Psoas muscle (tissue), 8 donors: Measurements from ENCODE around the gene GSG1. TPM values are rescaled to one million over a fixed set of nuclear protein-coding genes. Genes with fewer than 3 reads are reported as not detected.

Experiments used
- ATAC-seq, 4 donors: fragments of 200-7000 bp; cut with Tn5 transposase; one replicate each; pipeline ENCODE4 v1.9.1; 2020; ENCODE audit warnings: moderate library complexity in 3 of 4, mild to moderate bottlenecking in 2 of 4
- DNase-seq, 2 donors: peaks; one replicate each; pipeline ENCODE4 v3.0.0-alpha.2; 2020
- H3K27ac ChIP-seq: fragments of 200-600 bp; one replicate; pipeline ENCODE4 v1.8.0; 2022
- H3K27me3 ChIP-seq, 3 donors: fragments of 200-600 bp in 1 of 3; one replicate each; pipeline versions ENCODE4 v1.6.1 to v1.8.0; 2013 to 2022; ENCODE audit warnings: low read length in 2 of 3, mild to moderate bottlenecking in 2 of 3, moderate library complexity in 1 of 3; ENCODE audit not compliant: insufficient read depth in 3 of 3
- H3K36me3 ChIP-seq, 2 donors: fragments of 200-600 bp in 1 of 2; one replicate each; pipeline versions ENCODE4 v1.6.1 to v1.8.0; 2013 to 2022; ENCODE audit warnings: low read depth in 1 of 2, mild to moderate bottlenecking in 1 of 2, moderate library complexity in 1 of 2; ENCODE audit not compliant: insufficient read depth in 1 of 2
- H3K4me1 ChIP-seq: fragments of 200-600 bp; one replicate; pipeline ENCODE4 v1.8.0; 2022
- H3K4me3 ChIP-seq: fragments of 200-600 bp; one replicate; pipeline ENCODE4 v1.8.0; 2022; ENCODE audit warnings: mild to moderate bottlenecking
- H3K9me3 ChIP-seq: fragments of 200-600 bp; one replicate; pipeline ENCODE4 v1.8.0; 2022
- CTCF ChIP-seq: fragments of 200-600 bp; IDR thresholded peaks from one replicate; pipeline ENCODE4 v1.8.0; 2022; ENCODE audit warnings: antibody characterized with exemption
- WGBS, 3 donors: extraction: QIAGEN DNeasy Blood & Tissue Kit; methylation state at CpG; one replicate each; pipeline versions ENCODE4 v1.1.6 to v1.1.7; 2013; 5-methylcytosine and 5-hydroxymethylcytosine counted together
- intact Hi-C, 2 donors: fragments of 100-400 bp; cut with DNase I; formaldehyde crosslinking; loops; one replicate each; pipeline versions ENCODE4 v1.11.0 to v1.14.2; 2022
- polyA plus RNA-seq, 3 donors: library from polyadenylated mRNA; stranded (reverse); fragments of 200-250 nt; gene quantifications; one replicate each; pipeline ENCODE4 v1.2.3, GENCODE V29; 2013
- total RNA-seq, 4 donors: library from RNA; stranded (reverse); fragmentation: NEBNext Ultra II Directional in 2 of 4; extraction: Animal tissue kit (Norgen Biotek cat#: 25700) in 2 of 4; gene quantifications; one replicate each; pipeline versions ENCODE4 v1.2.1 to v1.2.4, GENCODE V29; 2021 to 2023
- donor health status: healthy with polysubstance abuse.
- donor health status: DM: no; HTN: no; CAD: no; lungs with moderate emphysema.
- donor health status: Bipolar disorder and iron deficiency.
- donor health status: healthy.
- donor health status: DM: yes; HTN: yes; CAD: no.
- donor health status: DM: no; HTN: no; CAD: no.
- donor health status: DM: no; HTN: no; CAD: no.
- donor health status: DM: yes; HTN: yes; CAD: no.

GSG1 gene
- total and polyA plus RNA-seq, 7 donors, result not detected

DNA sequence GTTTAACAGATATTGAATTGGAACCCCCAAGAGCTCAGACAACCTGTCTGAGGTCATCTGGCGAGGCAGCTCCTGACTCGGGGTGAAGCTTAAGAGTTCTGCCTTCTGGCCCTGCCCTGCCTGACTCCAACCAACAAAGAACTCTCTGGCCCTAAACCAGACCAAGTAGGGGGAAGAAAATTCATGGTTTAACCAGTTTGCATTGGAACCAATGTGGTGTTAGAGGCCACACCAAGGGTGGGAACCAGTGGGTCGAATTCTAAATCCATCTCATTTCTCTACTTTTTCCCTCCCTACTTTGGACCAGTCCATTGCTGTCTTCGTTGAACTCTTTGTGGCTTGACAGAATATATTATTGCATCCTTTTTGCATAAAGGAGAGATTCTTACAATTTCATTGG is 30.4 kb upstream of the GSG1 start:
- no peak overlapping the region for H3K4me3 ChIP-seq
- intact Hi-C loops, result no loop called here
- no peak overlapping the region for H3K27ac ChIP-seq
- WGBS, 3 donors, result 77 to 91% (median 80%) methylated on average over 4 of the region's 4 CpGs
- H3K36me3 ChIP-seq, result no peaks in the 10 kb centered on the region
- ATAC-seq (no peak), DNase-seq (no peak)
- H3K9me3 ChIP-seq, result no peaks in the 10 kb centered on the region
- H3K27me3 ChIP-seq, result no peaks in the 10 kb centered on the region
- no peak for TF ChIP-seq CTCF
- no peaks in the 10 kb centered on the region for H3K4me1 ChIP-seq

GRCh38 chr12:13130981-13131380 is 27.5 kb upstream of the GSG1 start:
- ATAC-seq, result no peak
- no peak for DNase-seq
- Histone ChIP-seq H3K4me1 (no peaks in the 10 kb centered on the region), H3K27me3 (no peaks in the 10 kb centered on the region), H3K27ac (no peak overlapping the region), H3K4me3 (no peak overlapping the region), H3K36me3 (no peaks in the 10 kb centered on the region), H3K9me3 (no peaks in the 10 kb centered on the region)
- TF ChIP-seq CTCF, result no peak
- intact Hi-C loops, result no loop called here
- WGBS, 3 donors, result 46 to 64% (median 56%) methylated on average over 3 of the region's 3 CpGs

DNA sequence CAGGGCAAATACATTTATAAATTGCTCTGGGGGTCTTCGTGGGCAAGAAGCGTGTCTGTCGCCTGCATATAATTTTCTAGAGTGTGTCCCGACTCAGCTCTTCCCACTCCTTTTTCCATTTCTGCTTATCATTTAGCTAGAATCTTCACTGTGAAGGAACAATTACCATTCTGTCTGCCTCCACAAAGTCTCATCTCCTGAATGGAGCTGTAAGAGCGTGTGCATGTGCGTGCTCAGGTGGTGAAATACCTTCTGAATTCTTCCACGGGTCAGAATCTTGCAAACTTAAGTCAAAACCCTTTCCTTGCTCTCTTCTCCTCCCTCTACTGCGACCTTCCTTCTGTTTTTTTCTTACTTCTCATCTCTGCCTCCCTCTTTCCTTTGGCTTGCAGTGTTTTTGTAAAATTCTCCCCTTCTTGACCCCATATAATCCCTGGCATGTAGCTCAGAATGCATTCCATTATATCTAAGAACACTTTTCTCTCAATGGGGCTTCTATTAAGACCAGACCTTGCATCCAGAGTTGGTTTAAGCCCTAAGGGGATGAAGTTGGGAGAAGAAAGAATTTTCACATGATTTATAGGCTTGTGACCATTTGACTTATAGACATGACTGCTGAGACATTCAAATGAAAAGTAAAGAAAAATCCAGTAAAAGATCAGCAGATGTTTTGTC is 25.0 kb upstream of the GSG1 start:
- H3K36me3 ChIP-seq, result no peaks in the 10 kb centered on the region
- TF ChIP-seq CTCF, result no peak
- intact Hi-C loops, result no loop called here
- no peak overlapping the region for H3K27ac ChIP-seq
- ATAC-seq (no peak), DNase-seq (no peak)
- no peak overlapping the region for H3K4me3 ChIP-seq
- no peaks in the 10 kb centered on the region for H3K27me3 ChIP-seq
- no peaks in the 10 kb centered on the region for H3K4me1 ChIP-seq
- WGBS, 3 donors, result 78 to 87% (median 85%) methylated on average over 8 of the region's 8 CpGs
- no peaks in the 10 kb centered on the region for H3K9me3 ChIP-seq

GRCh38 chr12:13127444-13127843 is 24.0 kb upstream of the GSG1 start:
- no peak for ATAC-seq

More at GRCh38 chr12:13127444-13127843, 24.0 kb upstream of the GSG1 start:
- intact Hi-C loops, result no loop called here
- DNase-seq, result no peak
- no peak overlapping the region for H3K27ac ChIP-seq
- WGBS, 3 donors, result 51 to 65% (median 64%) methylated on average over 5 of the region's 5 CpGs
- H3K4me3 ChIP-seq, result no peak overlapping the region
- no peaks in the 10 kb centered on the region for H3K27me3 ChIP-seq
- no peaks in the 10 kb centered on the region for H3K9me3 ChIP-seq
- no peaks in the 10 kb centered on the region for H3K36me3 ChIP-seq
- TF ChIP-seq CTCF, result no peak
- H3K4me1 ChIP-seq, result no peaks in the 10 kb centered on the region
